Measurements from ENCODE around the gene FSTL4. TPM values are rescaled to one million over a fixed set of nuclear protein-coding genes. Genes with fewer than 3 reads are reported as not detected.

FSTL4 gene
- total and polyA plus RNA-seq, 2 of the 4 experiments (the other 2 are of a cell fraction) = 0.18 TPM; not detected in 1

DNA sequence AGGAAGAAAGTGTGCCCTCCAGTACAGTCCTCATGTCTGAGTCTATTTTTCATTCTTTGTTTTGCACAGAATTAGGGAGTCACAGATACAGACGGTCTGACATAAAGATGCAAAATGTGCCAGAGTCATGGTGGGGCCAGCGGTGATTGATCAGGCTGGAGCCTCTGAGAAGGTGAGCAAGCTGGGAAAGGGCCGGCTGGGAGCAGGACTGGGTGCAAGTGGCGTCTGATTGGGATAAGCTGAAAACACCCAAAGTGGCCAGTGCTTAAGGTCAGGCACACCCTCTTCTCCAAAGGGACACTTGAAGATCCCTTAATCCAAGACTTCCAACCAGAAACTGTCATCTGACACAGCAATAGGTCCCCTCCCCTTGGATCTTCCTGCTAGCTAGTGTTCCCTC, 32.6 kb downstream of the FSTL4 start:
- Histone ChIP-seq H2BK15ac (ENCODE audit: low read depth, low read length) (no peak overlapping the region), H3K18ac (ENCODE audit: low read depth, low read length) (no peak overlapping the region), H3K9ac (ENCODE audit: low read depth, low read length) (no peak overlapping the region), H3K36me3 (ENCODE audit: control insufficient read depth, insufficient read depth, low read length) (no peaks in the 10 kb centered on the region), H3K79me1 (ENCODE audit: low read depth in 1 of 2, low read length in 2 of 2) (no peaks in the 10 kb centered on the region), H3K14ac (replicated peaks; ENCODE audit: low read depth, low read length) (no peak overlapping the region), H4K91ac (ENCODE audit: insufficient read depth, low read depth, low read length) (no peak overlapping the region), H2AFZ (replicated peaks; ENCODE audit: low read length, poor library complexity) (no peak overlapping the region), H4K5ac (ENCODE audit: low read depth, low read length) (no peak overlapping the region), H3K9me1 (ENCODE audit: insufficient read depth, low read length) (no peaks in the 10 kb centered on the region), H3K4me3 (ENCODE audit: insufficient read depth, low read depth, low read length) (no peak overlapping the region), H2BK120ac (ENCODE audit: low read depth, low read length) (no peak overlapping the region), H2BK5ac (ENCODE audit: low read depth, low read length, poor library complexity, severe bottlenecking) (no peak overlapping the region), H4K20me1 (ENCODE audit: insufficient read depth, low read length) (no peaks in the 10 kb centered on the region), H2BK20ac (ENCODE audit: low read depth, low read length) (no peak overlapping the region), H2AK9ac (replicated peaks; ENCODE audit: low read depth, low read length, poor library complexity) (peak overlapping the region; percentile 37), H3K4ac (ENCODE audit: low read depth, low read length) (no peak overlapping the region), H4K8ac (ENCODE audit: low read depth in 2 of 2, low read length in 2 of 2) (no peak overlapping the region), H3K23ac (ENCODE audit: low read depth, low read length) (no peak overlapping the region), H3K27me3 (ENCODE audit: control insufficient read depth, insufficient read depth, low read length) (no peaks in the 10 kb centered on the region; the same call in none of the 2 replicates), H3K27ac (ENCODE audit: insufficient read depth, low read length) (no peak overlapping the region), H3K4me1 (ENCODE audit: control insufficient read depth, insufficient read depth, low read length) (no peaks in the 10 kb centered on the region), H3K4me2 (ENCODE audit: low read depth, low read length) (no peak overlapping the region), H3K56ac (ENCODE audit: extremely low read depth, insufficient read depth, low read length) (no peak overlapping the region), H3K9me3 (ENCODE audit: control insufficient read depth, insufficient read depth, low read length) (no peaks in the 10 kb centered on the region), H2AK5ac (ENCODE audit: low read depth, low read length) (no peak overlapping the region)
- CTCF ChIA-PET = no interaction called here
- WGBS, 2 experiments (ENCODE audit: extremely low coverage in 2 of 2, insufficient read length in 1 of 2) = 38% methylated on average over 2 of the region's 4 CpGs; no CpG with 5 or more reads in 1 of the 2 experiments
- TF ChIP-seq CHD1 (IDR thresholded peaks at IDR 0.05; ENCODE audit: low read depth, low read length) (no peak), MAZ (IDR thresholded peaks at IDR 0.05; ENCODE audit: borderline replicate concordance, low read depth, low read length) (no peak), RFX5 (IDR thresholded peaks at IDR 0.05; ENCODE audit: low read depth, low read length) (no peak)
- TF ChIP-seq, protein P1, sequence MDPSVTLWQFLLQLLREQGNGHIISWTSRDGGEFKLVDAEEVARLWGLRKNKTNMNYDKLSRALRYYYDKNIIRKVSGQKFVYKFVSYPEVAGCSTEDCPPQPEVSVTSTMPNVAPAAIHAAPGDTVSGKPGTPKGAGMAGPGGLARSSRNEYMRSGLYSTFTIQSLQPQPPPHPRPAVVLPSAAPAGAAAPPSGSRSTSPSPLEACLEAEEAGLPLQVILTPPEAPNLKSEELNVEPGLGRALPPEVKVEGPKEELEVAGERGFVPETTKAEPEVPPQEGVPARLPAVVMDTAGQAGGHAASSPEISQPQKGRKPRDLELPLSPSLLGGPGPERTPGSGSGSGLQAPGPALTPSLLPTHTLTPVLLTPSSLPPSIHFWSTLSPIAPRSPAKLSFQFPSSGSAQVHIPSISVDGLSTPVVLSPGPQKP (IDR thresholded peaks at IDR 0.05; ENCODE audit: borderline replicate concordance, low read depth, low read length) = no peak
- TF ChIP-seq, protein P2, sequence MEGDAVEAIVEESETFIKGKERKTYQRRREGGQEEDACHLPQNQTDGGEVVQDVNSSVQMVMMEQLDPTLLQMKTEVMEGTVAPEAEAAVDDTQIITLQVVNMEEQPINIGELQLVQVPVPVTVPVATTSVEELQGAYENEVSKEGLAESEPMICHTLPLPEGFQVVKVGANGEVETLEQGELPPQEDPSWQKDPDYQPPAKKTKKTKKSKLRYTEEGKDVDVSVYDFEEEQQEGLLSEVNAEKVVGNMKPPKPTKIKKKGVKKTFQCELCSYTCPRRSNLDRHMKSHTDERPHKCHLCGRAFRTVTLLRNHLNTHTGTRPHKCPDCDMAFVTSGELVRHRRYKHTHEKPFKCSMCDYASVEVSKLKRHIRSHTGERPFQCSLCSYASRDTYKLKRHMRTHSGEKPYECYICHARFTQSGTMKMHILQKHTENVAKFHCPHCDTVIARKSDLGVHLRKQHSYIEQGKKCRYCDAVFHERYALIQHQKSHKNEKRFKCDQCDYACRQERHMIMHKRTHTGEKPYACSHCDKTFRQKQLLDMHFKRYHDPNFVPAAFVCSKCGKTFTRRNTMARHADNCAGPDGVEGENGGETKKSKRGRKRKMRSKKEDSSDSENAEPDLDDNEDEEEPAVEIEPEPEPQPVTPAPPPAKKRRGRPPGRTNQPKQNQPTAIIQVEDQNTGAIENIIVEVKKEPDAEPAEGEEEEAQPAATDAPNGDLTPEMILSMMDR (conservative IDR thresholded peaks at IDR 0.05; ENCODE audit: low read depth, low read length) = no peak
- TF ChIP-seq, protein P3, sequence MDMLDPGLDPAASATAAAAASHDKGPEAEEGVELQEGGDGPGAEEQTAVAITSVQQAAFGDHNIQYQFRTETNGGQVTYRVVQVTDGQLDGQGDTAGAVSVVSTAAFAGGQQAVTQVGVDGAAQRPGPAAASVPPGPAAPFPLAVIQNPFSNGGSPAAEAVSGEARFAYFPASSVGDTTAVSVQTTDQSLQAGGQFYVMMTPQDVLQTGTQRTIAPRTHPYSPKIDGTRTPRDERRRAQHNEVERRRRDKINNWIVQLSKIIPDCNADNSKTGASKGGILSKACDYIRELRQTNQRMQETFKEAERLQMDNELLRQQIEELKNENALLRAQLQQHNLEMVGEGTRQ (IDR thresholded peaks at IDR 0.05; ENCODE audit: low read depth, low read length) = no peak
- in situ Hi-C loops (cut with MboI; ENCODE audit: low sequenced_read_pairs) (no loop called here), intact Hi-C loops (cut with micrococcal nuclease) (no loop called here), dilution Hi-C loops (cut with HindIII; ENCODE audit: low sequenced_read_pairs, unreplicated experiment) (no loop called here)
- no peak for DNase-seq
- no TSS peak for BruUV-seq (replicated peaks)
- POLR2A ChIA-PET (ENCODE audit: unreplicated experiment) = no interaction called here
- ATAC-seq (ENCODE audit: low read depth) = no peak

Data from IMR-90 (cell line).